Measurements from ENCODE around the gene SRCIN1.

GRCh38 chr17:38534498-38534885 is 71.3 kb downstream of the SRCIN1 start:
- TF ChIP-seq POLR2A (IDR thresholded peaks at IDR 0.05) (no peak), CTCF (IDR thresholded peaks at IDR 0.05) (no peak)
